GM12872 (cell line): ENCODE results near the gene UNC5B.

Source experiments
- CTCF ChIP-seq: IDR thresholded peaks from 3 replicates; pipeline ENCODE4 v1.5.1; 2011; ENCODE audit warnings: low read depth, mild to moderate bottlenecking, low read length, moderate library complexity; ENCODE audit not compliant: insufficient read depth

The UNC5B gene

GRCh38 chr10:71326464-71326881 is 114.1 kb downstream of the UNC5B start:
- no peak for TF ChIP-seq CTCF

GRCh38 chr10:71330789-71331404 is 118.5 kb downstream of the UNC5B start:
- no peak for TF ChIP-seq CTCF

- TF ChIP-seq CTCF: no peak
These were observed 119.4 kb downstream of the UNC5B start for GRCh38 chr10:71331736-71332135.

- TF ChIP-seq CTCF: no peak
These were observed 120.1 kb downstream of the UNC5B start for GRCh38 chr10:71332466-71332865.

- no peak for TF ChIP-seq CTCF
These were observed 120.9 kb downstream of the UNC5B start for GRCh38 chr10:71333129-71333887.

GRCh38 chr10:71334221-71334791 is 121.9 kb downstream of the UNC5B start:
- no peak for TF ChIP-seq CTCF

- no peak for TF ChIP-seq CTCF
These were observed 122.9 kb downstream of the UNC5B start for GRCh38 chr10:71335173-71335708.
